Activated CD4-positive, CD25-positive, alpha-beta regulatory T cell treated with anti-CD3 and anti-CD28 coated beads, Interleukin-2, amount 50 U/mL, for 24 hours (primary cell): ENCODE data around the gene ARHGAP10.

ENCODE experiments used
- ATAC-seq, 2 donors: fragments of 150-1000 bp; cut with Tn5 transposase; one replicate each; pipeline ENCODE4 v1.10.0; 2021; ENCODE audit warnings: mild to moderate bottlenecking in 1 of 2, moderate library complexity in 1 of 2

ARHGAP10 gene

GRCh38 chr4:147770831-147771230 is 38.9 kb downstream of the ARHGAP10 start:
- no peak for ATAC-seq

DNA sequence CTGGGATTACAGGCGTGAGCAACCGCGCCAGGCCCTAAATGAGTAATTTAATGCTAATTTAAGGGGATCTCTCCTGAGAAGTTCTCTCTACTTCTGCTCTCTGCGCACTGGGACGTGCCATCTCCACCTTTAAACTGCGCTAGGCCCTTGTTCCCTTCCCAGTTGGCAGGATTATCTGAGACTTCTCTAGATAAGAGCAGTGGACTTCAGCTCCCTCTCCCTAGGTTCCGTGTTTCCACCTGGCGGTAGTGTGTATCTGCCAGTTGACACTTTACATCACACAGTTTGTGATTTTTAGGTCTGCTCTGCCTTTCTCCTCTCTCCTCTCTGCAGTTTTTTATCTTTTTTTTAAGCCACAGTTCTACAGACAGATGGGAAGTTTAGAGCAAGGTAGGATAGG is 40.2 kb downstream of the ARHGAP10 start:
- no peak for ATAC-seq

DNA sequence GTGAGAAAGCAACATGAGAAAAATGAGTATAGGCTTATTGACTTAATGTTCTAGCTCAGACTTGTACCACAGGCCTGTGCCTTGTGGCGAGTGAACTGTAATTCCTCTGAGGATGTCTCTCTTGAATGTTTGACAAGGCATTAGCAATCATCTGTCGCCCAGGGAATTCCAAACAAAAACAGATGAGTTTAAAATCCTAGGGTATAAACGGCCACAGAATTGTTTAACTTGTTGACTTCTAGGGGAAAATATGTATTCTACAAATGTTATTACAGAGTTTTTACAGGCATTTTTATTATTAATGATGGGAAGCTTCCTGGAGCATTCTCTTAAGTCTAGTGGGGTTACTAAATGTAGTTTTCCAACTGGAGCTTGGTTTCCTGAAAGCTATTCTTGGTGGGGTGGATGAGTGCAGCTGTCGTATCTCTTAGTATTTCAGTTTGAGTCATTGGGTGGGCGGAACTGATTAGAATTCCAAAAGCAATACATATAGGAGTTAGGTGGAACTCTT is 40.6 kb downstream of the ARHGAP10 start:
- ATAC-seq, result no peak

DNA sequence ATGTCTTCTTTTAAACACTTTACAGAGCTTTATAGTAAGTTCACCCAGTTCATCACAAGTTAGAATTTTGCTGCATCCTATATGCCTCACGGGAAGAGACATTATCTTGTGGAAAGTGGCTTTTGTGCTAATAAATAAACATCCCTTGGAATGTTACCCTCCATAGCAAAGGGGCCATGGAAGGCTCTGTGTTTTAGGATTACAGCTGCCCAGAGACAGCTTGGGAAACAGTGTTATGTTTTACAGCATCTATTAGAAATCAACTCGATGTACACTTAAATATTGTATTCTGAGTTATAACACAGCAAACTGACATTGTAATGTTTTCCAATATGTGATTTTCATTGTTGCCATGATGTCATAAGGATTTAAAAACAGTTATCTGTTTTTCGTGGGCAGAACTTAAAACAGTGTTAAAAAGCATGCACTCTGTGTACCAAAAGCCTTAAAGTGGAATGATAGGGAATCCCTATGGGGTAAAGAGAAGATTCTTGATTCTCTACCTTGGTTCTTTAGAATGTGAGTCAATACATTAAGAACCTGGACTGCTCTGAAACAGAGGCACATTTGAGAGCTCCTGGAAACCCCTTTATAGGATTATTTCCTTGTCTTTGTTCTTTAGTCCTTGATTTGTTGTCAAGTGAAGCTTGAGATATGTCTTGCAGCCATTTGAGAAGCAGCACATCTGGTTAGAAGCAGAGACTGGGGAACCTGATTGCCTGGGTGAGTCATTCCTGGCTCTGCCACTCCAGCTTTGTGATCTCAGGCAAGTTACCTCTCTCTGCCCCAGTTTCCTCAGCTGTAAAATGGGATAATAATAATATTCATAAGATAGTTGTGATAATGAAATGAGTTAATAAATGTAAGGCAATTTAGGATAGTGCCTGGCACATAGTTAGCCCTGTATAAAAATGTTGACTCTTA is 41.6 kb downstream of the ARHGAP10 start:
- no peak for ATAC-seq

DNA sequence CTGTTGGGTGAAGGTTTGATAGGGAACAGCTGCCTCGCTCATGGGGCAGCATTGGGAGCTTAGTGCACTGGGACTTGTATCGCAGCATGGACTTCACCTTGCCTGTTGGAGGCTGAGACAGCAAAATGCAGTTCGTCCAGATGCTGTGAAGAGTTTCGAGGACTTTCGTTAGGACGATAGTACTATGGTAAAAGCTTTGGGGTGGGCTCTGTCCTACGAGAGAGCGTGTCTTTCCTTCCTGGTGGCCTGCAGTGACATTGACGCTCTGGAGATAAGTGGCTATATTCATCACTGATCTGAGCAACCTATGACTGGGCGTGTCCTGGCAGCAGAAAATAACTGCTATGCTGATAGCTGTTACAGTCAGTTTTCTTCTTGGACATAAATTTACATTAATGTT is 44.8 kb downstream of the ARHGAP10 start:
- ATAC-seq, result no peak

DNA sequence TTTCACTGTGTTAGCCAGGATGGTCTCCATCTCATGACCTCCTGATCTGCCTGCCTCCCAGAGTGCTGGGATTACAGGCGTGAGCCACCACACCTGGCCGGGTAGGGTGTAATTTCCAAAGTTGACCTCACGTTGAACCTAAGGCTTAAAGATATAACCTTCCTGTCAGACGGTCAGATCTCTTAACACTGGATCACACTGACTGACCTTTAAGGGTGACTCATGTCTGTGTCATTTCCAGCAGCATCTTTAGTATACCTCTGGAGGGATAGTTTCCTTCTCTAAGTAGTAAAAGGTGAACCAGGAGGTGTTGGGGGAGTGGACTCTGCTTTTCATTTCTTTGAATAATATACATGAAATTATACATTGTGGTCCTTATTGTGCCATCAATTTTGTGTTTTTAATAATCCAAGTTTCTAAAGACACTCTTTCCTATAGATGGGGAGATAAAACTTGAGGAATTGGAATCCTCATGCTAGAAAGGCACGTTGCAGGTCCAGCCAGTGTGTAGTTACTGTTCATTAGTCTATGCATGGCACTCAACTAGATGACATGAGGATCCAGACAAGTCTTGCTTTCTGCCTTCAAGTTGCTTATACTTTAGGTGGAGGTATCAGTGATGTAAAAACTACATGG is 45.7 kb downstream of the ARHGAP10 start:
- peak in 1 of 2 donors; percentile 22 for ATAC-seq

- no peak for ATAC-seq
These were observed 47.1 kb downstream of the ARHGAP10 start for GRCh38 chr4:147778942-147779341.

- no peak for ATAC-seq
These were observed 47.6 kb downstream of the ARHGAP10 start for GRCh38 chr4:147779451-147779850.

GRCh38 chr4:147780137-147780777 is 48.4 kb downstream of the ARHGAP10 start:
- peak; percentile 34 to 45 for ATAC-seq

DNA sequence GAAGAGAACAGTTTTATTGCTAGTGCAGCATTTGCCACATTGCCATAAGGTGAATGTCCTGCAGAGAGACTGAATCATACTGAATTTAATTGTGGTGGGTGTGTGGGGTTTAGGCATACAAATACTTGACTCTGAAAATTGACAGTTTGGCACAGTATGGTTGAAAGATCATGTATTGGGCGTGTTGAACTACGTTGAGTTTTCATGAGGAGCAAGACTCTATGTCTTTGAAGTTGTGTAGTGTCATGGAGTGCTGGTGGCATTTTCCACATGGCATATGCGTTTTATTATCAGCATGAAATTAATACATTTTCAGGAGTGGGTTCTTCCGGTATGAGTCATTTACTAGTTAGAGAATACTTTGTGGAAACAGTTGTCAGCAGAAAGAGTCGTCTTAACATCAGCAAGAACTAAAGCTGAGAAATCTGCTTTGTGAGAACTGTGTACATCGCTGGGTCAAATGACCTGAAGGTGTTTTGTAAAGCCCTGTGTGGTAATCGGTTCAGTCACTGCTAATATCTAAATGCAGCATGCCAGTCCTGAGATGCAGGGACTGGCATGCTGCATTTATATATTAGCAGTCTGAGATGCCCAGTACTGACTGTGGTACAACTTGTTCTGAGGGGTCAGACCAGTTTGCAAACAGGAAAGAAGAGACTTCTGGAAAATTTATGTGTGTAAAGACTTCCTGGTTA is 50.3 kb downstream of the ARHGAP10 start:
- peak; percentile 38 to 58 for ATAC-seq

- ATAC-seq, result no peak
These were observed 53.2 kb downstream of the ARHGAP10 start for GRCh38 chr4:147785129-147785528.

GRCh38 chr4:147786031-147786430 is 54.1 kb downstream of the ARHGAP10 start:
- no peak for ATAC-seq

- no peak for ATAC-seq
These were observed 54.6 kb downstream of the ARHGAP10 start for GRCh38 chr4:147786531-147786930.

DNA sequence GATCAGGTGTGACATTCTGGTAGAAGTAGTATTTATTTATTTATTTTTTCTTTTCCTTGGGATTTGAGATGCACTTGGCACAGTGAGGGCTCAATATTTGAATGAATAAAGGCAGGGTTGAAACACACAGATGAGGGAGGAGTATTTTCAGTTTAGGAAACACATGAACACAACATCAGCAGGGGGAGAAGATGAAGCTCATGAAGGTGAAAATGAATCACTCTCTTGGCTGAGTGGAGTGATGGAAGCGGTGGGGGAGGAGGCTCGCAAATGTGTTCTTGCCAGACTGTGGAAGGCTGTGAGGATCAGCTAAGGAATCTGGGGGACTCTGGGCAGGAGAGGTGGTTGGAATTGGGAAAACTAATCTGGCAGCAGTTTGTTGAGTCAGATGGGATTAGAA is 55.3 kb downstream of the ARHGAP10 start:
- ATAC-seq, result no peak

DNA sequence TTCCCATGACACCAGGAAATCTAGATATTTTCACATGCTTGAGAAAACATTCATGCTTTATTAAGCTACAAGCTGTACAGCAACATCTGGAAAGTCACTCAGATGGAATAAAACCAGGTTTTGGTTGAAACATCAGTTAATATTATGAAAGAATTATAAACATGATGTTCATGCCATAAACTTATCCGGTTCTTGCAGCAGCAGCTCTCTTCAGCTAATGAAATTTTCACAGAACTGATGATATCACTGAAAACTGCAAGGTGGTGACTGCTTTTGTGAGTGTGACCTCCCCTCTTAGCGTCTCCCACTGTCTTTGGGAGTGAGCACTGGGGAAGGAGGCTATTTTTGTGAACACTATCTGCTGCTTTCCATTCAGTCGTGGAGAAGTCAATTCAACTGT is 56.9 kb downstream of the ARHGAP10 start:
- ATAC-seq, result no peak

DNA sequence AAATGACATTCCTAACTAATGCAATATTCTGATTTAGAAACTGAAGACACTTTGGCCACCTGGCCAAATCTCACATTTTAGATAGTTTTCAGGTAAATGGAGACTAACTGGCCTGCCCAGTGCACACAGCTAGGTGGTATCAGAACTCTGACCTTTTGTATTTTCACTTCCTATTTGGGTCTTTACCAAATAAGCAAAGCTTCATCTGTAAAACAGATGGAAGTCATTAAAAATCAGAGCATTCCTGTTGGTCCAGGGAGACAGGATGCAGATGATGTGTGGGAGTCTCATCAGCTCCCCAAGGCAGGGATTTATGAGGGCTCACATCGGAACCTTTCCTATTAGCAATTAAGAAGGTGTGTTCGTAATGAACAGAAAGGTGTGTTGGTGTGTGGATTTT is 57.7 kb downstream of the ARHGAP10 start:
- ATAC-seq, result no peak

- no peak for ATAC-seq
These were observed 58.5 kb downstream of the ARHGAP10 start for GRCh38 chr4:147790412-147790811.

GRCh38 chr4:147791341-147791740 is 59.5 kb downstream of the ARHGAP10 start:
- no peak for ATAC-seq

DNA sequence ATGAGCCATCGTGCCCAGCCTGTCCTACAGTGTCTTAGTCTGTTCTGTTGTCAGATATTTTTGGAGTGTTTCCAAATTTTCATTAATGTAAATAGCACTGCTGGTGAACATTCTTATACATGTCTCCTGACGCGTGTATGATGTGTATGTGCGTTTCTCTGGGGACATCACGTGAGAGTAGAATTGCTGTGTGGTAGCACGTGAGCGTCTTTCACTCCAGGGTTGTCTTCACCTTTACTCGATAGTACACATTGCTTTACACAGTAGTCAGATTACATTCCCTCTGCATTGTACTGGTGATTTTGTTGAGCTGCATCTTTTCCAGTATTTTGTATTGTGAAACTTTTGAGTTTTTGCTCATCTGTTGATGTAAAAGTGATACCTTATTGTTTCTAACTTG is 60.0 kb downstream of the ARHGAP10 start:
- ATAC-seq, result no peak

DNA sequence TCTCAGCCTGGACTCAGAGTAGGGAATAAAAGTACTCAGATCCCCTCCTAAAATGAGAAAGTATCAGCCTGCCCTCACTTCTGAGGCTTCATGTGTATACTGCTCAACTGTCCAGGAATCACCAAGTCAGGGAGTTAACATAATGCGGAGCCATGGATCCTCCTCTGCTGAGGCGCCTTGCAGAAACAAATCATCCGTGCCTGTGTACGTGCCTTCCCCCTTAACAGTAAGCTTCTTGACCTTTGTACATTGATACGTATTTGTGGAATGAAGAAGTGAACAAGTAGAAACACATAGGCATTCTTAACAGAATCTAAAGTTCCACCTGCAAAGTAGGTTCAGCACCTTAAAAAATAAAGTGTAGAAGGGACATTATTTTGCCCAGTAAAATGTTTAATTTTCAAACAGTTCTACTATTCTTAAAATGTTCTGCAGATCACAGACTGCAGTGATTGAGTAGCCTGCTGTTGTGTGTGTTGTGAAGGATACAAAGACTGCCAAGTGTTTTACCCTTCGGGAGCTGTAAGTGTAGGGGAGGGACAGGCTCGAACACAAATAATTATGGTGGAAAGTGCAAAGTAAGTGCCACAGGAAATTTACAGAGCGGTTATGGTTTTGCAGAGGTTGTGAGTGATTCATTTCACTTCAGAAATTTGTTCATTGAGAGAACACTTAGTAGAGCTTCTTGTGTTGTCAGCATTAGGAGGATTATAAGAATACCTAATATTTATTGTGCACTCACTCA is 61.9 kb downstream of the ARHGAP10 start:
- peak; percentile 66 to 67 for ATAC-seq

DNA sequence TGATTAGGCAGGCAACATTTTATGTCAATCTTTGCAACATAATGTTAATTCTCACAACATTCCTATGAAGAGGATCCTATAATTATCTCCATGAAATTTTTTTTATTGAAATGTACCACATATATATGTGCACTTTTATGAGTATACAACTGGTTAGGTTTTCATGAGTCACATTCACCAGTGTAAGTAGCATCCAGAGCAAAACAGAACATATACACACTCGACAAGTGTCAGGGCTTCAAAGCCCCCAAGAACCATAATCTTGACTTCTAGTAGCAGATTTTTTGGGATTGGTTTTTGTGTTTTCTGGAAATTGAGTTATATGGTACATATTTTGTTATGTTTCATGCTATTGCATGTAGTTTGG is 62.4 kb downstream of the ARHGAP10 start:
- peak; percentile 55 to 67 for ATAC-seq

GRCh38 chr4:147794787-147795413 is 63.0 kb downstream of the ARHGAP10 start:
- ATAC-seq, result peak; percentile 63 to 70
